ENCODE measurements around the gene ADCY2. TPM values are rescaled to one million over a fixed set of nuclear protein-coding genes. Genes with fewer than 3 reads are reported as not detected.

Gene ADCY2
- total RNA-seq, 1 donor = 0.27 TPM

DNA sequence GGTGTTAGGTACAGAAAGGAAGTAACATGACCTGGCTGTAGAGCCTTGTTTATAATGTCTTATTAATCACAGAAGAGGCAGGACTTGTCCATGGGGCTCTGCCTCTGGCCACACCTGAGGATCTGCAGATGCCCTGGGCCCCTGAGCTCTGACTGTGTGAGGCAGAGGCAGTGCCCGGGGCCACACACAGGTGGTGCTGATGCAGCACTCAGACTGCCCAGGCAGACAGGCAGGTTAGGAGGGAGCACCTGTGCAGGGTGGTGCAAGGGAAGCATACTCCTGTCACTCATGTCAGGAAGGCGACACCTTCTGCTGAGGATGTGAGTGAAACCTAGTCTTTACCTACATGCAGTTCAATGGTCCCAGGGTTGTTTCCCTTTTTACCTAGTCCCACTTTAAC is 366.3 kb downstream of the ADCY2 start:
- DNase-seq (ENCODE audit: low read depth in 2 of 3, low spot score in 2 of 3) = no peak

DNA sequence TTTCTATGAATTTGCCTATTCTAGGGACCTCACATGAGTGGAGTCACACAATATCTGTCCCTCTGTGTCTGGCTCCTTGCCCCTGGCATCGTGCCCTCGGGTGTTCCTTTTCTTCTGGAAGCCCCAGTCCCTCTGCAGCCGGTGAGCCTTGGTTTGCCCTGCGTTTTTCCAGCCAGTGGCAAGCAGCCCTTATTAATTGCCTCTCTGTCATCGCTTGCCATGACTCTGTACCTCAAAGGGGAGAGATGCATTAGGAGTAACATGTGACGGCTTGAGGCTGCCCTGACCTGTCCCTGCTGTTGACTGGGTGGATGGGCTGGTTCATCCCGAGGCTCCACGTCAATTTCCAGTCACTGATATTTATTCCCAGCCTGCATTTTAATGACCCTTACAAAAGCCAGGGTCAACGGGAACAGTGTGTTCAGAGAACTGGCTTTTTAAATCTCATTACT is 367.7 kb downstream of the ADCY2 start:
- no peak for DNase-seq (ENCODE audit: low read depth in 2 of 3, low spot score in 2 of 3)

GRCh38 chr5:7764452-7764851 is 368.5 kb downstream of the ADCY2 start:
- DNase-seq (ENCODE audit: low read depth in 2 of 3, low spot score in 2 of 3) = no peak

DNA sequence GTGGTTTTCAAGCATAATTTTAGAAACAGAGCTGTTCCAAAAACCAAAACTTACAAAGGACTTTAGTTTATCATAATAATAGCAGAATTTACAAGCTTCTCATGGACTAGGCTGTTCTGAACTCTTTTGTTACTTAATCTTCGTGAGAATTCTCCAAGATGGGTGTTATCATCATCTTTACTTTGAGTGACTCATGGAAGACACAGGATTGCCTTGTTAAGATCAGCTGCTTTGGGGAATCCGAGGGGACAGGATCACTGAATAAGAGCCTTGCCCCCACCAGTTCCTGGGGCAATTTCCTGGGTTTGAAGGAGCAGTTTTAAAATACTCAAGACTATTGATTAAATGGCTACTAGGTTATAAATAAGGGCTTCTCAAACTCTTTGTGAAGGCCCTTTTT is 374.5 kb downstream of the ADCY2 start:
- DNase-seq (ENCODE audit: low read depth in 2 of 3, low spot score in 2 of 3) = no peak

GRCh38 chr5:7772141-7772540 is 376.2 kb downstream of the ADCY2 start:
- no peak for DNase-seq (ENCODE audit: low read depth in 2 of 3, low spot score in 2 of 3)

DNA sequence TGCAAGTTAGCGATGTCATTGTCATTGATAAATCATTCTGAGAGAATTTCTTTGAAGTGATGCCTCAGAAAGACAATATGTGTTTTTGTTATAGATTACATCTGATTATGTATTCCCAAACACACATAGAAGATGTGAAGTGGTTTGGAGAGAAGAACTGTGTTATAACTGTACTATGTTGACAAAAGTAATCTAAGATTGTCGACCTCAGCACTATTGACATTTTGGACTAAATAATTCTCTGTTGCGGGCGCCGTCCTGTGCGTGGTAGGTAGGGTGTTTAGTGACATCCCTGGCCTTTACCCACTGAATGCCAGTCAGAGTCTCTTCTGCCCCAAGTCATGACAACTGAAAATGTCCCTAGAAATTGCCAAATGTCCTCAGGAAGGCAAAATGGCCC is 377.2 kb downstream of the ADCY2 start:
- DNase-seq (ENCODE audit: low read depth in 2 of 3, low spot score in 2 of 3) = no peak

- DNase-seq (ENCODE audit: low read depth in 2 of 3, low spot score in 2 of 3) = no peak
Measured at GRCh38 chr5:7776442-7776841, 380.5 kb downstream of the ADCY2 start.

DNA sequence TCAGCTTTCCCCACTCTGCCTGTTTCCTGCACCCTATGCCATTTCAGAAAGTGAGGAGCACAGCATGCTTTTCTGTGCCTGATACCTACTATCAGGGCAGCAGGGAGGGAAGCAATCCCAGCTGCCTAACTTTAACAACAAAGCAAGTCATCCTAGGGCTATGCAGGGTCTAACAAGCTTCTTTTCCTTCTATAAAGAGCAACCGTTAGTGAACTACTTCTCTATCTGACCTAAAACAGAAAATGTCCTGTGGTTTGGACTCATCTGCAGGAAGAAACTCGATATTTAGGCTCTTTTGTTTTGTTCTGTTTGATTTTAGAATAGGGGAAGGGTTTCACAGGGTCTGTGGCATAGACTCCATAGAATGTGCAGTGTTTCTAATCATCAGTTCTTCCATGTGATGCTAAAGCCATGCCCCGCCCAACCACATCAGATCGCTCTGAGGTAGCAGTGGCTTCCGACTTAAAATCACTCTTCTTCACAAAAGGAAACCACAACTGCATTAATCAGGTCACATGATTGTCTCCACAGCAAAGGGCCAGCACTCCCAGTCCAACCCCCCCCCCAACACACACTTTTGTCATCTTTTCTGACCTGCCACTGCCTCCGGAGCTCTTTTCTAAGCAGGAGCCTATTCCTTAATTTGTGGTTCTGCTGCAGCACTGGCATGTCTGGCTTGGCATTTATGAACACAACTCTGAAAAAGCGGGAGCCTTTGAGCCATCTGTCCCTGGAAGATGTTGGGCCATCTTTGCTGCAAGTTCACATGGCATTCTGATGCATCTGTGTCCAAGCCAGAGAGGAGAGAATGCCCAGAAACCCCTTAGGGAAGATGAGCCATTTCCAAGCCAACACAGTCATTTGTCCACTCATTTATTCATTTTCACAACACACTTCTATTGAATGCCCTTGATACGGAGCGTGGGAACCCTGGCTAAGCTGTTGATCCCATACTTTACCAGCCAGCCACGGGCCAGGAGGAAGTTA is 383.4 kb downstream of the ADCY2 start:
- DNase-seq (ENCODE audit: low read depth in 2 of 3, low spot score in 2 of 3) = peak in 2 of 3 donors; percentile 15 to 37

DNA sequence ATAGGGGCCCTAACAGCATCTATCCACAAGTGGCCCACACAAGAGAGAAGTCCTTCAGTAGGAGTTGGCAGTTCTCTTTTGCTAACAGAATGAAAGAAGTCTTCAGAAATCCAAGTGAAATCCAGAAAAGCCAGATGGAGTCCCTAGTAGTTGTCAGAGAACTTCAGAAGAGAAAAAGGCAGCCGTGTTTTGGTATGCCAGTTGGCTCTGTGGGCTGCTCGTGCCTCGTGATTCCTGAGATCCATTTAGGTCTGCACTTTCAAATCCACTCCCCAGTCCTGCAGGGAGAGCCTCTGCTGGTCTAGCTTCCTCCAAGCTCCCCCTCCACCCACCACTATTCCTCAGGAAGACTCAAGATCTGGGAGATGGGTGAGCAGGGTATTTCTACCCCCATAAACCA is 386.0 kb downstream of the ADCY2 start:
- DNase-seq (ENCODE audit: low read depth in 2 of 3, low spot score in 2 of 3) = no peak

DNA sequence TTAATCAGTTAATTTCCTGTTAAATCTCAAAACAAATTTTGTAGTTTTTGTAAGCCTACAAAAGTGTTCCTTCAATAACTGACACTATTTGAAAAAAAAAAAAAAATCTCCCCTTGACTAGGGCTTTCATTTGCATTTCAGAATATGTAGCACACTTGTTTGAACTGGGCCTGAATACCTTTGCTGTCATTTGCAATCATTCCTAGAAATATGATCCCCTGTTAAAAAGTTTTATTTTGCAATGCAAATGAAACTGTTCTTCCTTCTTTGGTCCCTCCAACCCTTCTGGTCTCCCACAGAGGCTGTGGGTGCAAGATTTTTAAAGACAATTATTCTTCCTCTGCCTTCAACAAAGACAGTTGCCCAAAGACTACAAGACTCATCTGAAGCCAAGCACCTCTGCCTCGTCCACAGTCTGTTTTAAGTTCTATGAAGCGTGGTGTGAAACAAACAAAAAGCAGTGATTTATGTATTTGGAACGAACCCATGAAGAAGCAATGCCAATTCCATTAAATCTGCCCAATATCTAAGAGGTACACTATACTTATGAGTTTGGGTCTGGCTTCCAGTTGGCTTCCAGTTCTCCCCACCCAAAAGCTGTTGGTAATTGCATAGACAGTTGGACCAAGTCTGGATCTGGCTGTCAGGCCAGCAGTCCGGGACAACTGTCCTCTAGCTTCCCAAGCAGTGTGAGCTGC is 388.9 kb downstream of the ADCY2 start:
- no peak for DNase-seq (ENCODE audit: low read depth in 2 of 3, low spot score in 2 of 3)

- DNase-seq (ENCODE audit: low read depth in 2 of 3, low spot score in 2 of 3) = no peak
Measured at GRCh38 chr5:7787770-7788169, 391.8 kb downstream of the ADCY2 start.

DNA sequence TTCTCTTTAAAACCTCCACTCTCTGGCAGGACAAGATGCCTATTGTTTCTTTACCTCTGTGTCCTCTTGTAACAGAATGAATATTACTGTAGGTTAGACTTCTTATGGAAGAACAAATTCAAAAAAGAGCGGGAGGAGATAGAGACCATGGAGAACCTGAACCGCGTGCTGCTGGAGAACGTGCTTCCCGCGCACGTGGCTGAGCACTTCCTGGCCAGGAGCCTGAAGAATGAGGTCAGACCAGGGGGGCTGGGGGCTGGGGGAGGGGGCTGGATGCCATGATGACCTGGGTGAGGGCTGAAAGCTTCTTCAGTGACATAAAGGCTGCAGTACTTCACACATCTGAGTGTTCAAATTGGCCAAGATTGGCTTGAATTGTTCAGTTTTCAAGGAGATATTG is 393.6 kb downstream of the ADCY2 start:
- DNase-seq (ENCODE audit: low read depth in 2 of 3, low spot score in 2 of 3) = no peak

DNA sequence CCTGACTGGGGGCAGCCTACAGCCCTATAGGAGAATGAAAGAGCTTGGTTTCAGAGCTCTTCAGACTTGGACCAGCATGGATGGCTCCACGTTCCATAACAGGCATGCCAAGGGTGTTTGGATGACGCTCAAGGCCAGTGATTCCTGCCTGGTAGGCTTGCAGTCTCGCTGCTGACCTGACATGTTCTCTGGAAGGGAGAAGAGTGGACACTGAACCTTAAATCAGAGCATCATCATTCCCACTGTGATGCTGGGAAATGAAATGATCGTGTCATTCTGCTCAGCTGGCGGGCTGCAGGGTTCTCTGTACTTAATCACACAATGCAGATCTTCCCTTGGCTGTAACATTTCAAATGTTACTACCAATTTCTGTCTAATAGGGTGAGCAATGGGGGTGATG is 398.0 kb downstream of the ADCY2 start:
- DNase-seq (ENCODE audit: low read depth in 2 of 3, low spot score in 2 of 3) = no peak

GRCh38 chr5:7794311-7794710 is 398.4 kb downstream of the ADCY2 start:
- no peak for DNase-seq (ENCODE audit: low read depth in 2 of 3, low spot score in 2 of 3)

- DNase-seq (ENCODE audit: low read depth in 2 of 3, low spot score in 2 of 3) = no peak
Measured at GRCh38 chr5:7794823-7795222, 398.9 kb downstream of the ADCY2 start.

- DNase-seq (ENCODE audit: low read depth in 2 of 3, low spot score in 2 of 3) = no peak
Measured at GRCh38 chr5:7795306-7795705, 399.4 kb downstream of the ADCY2 start.

DNA sequence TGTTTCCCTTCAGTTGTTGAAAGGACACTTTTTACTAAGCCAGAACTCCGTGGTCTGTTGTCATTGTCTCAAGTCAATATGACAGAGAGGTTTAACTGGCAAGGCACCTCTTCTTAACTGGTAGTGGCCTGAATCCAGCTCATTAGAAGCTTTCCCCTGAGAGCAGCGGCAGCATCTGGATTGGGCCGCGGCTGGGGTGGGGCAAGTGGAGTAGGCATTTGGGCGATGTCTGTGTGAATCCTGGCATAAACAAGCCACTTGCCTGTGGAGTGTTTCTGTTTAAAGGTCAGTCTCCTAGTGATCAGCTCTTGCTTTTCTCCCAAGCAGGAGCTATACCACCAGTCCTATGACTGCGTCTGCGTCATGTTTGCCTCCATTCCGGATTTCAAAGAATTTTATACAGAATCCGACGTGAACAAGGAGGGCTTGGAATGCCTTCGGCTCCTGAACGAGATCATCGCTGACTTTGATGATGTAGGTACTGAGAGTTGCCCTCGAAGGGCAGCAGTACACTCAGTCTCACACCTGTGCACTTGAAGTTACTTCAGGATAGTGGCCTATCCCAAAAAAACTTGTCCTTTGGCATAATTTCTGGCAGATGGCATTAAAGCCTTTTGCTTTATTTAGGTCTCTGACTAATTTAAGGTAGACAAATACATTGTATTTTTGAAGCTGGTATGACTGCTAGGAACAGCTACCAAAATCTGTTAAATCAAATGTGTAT is 406.1 kb downstream of the ADCY2 start:
- no peak for DNase-seq (ENCODE audit: low read depth in 2 of 3, low spot score in 2 of 3)

DNA sequence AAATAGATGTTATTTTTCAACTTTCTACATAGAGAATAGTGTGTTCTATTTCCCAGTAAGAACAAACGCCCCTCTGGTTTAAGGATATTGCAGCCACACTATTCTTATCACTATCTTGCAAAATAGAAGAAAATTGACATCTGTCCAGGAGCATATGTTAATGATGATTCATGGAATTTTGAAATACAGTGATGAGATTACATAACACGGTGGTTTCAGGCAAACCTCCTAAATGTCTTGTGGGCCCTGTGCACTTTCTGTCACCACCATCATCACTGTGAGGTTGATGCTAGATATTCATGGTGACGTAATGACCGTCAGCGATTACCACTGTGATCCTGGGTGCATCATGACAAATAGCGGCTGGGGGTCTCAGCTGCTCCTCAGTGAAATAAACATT is 406.9 kb downstream of the ADCY2 start:
- peak in 1 of 3 donors; percentile 2 for DNase-seq (ENCODE audit: low read depth in 2 of 3, low spot score in 2 of 3)

GRCh38 chr5:7803937-7804336 is 408.0 kb downstream of the ADCY2 start:
- DNase-seq (ENCODE audit: low read depth in 2 of 3, low spot score in 2 of 3) = no peak

DNA sequence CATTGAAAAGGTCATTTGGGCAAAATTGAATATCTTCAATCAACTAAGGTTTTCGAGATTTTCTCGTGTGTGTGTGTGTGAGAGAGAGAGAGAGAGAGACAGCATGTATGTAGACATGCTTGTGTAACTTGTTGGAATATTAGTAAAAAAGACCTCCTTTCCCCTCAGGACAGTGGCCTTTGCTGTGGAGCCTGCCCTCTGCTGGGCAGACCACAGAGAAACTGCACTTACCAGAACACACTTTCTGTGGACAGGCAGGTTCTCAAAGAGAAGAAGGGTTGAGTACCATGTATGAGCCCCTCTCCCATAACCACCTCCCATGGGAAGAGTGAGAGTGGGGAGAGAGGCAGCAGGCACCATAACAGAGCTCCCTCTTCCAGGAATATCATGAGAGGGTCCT is 409.4 kb downstream of the ADCY2 start:
- peak in 2 of 3 donors; percentile 18 to 19 for DNase-seq (ENCODE audit: low read depth in 2 of 3, low spot score in 2 of 3)

DNA sequence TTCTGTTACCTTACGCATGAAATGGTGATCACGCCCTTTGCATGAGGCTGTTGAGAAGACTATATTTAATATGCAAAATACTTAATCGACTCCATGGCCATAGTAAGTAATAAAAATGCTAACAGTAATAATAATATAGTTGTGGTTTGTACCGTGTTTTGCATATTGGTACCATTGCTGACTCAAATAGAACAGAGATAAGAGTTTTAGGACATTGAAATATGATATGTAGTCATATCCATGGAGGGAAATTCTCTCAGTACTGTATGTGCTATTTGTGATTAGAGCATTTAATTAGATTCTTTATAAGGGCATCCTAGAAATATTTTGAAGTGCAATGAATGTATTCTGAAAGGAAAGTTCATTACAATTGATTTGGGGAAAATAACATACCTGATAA is 413.1 kb downstream of the ADCY2 start:
- DNase-seq (ENCODE audit: low read depth in 2 of 3, low spot score in 2 of 3) = no peak
